Inferior parietal cortex (tissue), 1 donor: ENCODE data around the gene EMILIN1.

Experiments used
- DNase-seq: peaks from one replicate; pipeline ENCODE4 v3.0.0-alpha.2; 2016; ENCODE audit errors: extremely low spot score

The EMILIN1 gene

DNA sequence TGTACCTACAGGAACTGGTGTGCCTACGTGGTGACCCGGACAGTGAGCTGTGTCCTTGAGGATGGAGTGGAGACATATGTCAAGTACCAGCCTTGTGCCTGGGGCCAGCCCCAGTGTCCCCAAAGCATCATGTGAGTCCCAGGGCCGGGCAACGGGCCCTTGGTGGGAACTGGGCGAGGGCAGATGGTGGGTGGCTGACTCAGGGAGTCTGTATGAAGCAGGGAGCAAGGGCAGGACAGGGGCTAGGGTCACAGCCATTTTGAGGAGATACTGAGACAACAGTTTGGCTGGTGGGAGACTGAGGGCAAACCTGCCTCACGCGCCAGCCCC is 1.7 kb downstream of the EMILIN1 start:
- no peak for DNase-seq

DNA sequence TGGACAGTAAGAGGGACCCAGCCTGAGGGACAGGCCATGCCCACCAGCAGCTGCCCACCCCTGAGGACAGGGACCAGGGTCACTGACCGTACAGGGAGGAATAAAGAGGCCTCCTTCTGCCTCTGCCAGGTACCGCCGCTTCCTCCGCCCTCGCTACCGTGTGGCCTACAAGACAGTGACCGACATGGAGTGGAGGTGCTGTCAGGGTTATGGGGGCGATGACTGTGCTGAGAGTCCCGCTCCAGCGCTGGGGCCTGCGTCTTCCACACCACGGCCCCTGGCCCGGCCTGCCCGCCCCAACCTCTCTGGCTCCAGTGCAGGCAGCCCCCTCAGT is 2.2 kb downstream of the EMILIN1 start:
- no peak for DNase-seq

DNA sequence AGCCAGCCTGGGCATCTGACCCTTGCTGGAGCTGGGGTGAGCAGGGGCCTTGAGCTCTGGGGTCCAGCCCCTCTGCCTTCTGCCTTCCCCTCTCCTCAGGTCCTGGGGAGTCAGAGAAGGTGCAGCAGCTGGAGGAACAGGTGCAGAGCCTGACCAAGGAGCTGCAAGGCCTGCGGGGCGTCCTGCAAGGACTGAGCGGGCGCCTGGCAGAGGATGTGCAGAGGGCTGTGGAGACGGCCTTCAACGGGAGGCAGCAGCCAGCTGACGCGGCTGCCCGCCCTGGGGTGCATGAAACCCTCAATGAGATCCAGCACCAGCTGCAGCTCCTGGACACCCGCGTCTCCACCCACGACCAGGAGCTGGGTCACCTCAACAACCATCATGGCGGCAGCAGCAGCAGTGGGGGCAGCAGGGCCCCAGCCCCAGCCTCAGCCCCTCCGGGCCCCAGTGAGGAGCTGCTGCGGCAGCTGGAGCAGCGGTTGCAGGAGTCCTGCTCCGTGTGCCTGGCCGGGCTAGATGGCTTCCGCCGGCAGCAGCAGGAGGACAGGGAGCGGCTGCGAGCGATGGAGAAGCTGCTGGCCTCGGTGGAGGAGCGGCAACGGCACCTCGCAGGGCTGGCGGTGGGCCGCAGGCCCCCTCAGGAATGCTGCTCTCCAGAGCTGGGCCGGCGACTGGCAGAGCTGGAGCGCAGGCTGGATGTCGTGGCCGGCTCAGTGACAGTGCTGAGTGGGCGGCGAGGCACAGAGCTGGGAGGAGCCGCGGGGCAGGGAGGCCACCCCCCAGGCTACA is 3.8 kb downstream of the EMILIN1 start:
- DNase-seq: no peak

DNA sequence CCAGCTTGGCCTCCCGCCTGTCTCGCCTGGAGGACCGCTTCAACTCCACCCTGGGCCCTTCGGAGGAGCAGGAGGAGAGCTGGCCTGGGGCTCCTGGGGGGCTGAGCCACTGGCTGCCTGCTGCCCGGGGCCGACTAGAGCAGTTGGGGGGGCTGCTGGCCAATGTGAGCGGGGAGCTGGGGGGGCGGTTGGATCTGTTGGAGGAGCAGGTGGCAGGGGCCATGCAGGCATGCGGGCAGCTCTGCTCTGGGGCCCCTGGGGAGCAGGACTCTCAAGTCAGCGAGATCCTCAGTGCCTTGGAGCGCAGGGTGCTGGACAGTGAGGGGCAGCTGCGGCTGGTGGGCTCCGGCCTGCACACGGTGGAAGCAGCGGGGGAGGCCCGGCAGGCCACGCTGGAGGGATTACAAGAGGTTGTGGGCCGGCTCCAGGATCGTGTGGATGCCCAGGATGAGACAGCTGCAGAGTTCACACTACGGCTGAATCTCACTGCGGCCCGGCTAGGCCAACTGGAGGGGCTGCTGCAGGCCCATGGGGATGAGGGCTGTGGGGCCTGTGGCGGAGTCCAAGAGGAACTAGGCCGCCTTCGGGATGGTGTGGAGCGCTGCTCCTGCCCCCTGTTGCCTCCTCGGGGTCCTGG is 4.5 kb downstream of the EMILIN1 start:
- DNase-seq: no peak

DNA sequence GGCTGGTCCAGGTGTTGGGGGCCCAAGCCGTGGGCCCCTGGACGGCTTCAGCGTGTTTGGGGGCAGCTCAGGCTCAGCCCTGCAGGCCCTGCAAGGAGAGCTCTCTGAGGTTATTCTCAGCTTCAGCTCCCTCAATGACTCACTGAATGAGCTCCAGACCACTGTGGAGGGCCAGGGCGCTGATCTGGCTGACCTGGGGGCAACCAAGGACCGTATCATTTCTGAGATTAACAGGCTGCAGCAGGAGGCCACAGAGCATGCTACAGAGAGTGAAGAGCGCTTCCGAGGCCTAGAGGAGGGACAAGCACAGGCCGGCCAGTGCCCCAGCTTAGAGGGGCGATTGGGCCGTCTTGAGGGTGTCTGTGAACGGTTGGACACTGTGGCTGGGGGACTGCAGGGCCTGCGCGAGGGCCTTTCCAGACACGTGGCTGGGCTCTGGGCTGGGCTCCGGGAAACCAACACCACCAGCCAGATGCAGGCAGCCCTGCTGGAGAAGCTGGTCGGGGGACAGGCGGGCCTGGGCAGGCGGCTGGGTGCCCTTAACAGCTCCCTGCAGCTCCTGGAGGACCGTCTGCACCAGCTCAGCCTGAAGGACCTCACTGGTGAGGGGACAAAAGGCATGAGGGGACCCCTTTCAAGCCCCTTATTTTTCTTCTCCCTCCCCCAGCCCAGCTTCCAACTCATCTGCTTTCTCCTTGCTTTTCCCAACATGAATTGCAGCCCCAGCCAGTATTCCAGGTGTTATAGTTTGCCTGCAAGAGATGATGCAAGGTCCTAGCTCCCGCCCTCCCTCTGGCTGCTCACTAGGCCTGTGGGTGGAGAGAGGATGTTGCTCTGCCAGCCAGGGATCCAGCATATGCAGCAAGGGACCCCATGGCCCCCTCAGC is 5.2 kb downstream of the EMILIN1 start:
- no peak for DNase-seq

DNA sequence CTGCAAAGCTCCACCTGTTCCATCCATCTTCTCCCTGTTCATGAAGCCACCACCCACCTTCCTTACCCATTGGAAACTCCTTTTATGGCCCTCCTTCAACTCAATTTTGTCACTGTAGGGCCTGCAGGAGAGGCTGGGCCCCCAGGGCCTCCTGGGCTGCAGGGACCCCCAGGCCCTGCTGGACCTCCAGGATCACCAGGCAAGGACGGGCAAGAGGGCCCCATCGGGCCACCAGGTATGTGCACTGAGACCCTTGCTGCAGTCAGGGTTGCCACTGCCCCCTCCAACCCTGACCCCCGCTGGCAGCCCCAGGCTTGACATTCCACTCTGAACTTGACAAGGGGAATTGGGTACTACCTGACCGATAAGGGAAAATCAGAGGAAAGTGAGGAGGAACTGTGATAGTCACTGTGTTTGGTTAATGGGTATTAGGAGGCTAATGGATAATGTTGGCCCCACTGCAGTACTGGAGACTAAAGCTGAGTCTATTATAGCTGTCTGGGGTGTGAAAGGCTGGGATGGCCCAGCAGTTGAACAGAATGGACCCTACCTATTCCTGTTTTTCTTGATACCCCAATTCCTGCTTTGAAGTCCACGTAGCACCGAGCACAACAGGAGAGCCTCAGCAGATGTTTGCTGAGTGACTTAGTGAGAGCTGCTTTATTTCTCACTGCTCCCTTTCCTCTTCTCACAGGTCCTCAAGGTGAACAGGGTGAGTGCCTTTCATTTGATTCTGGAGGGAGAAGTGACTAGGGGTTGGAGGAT is 6.1 kb downstream of the EMILIN1 start:
- DNase-seq: no peak

DNA sequence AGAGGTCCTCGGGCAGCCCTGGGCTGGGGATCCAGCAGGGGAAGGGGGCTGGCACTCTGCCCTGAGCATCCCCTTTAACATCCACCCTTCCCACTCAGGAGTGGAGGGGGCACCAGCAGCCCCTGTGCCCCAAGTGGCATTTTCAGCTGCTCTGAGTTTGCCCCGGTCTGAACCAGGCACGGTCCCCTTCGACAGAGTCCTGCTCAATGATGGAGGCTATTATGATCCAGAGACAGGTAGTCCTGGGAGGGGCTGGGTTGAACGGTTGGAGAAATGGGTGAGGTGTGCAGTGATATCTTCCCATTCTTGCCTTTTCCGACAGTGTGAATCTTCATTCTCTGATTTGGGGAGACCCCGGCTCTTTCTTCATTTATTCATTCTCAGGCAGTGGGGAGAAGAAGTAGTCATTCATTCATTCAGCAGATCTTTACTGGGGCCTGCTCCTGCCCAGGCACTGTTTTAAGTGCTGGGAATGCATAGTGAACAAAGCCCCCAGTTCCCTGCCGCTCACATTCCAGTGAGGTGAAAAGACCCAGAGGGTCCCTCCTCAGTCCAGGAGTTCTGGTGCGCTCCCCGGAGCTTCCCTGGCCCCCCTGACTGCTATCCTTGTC is 6.8 kb downstream of the EMILIN1 start:
- DNase-seq: no peak

DNA sequence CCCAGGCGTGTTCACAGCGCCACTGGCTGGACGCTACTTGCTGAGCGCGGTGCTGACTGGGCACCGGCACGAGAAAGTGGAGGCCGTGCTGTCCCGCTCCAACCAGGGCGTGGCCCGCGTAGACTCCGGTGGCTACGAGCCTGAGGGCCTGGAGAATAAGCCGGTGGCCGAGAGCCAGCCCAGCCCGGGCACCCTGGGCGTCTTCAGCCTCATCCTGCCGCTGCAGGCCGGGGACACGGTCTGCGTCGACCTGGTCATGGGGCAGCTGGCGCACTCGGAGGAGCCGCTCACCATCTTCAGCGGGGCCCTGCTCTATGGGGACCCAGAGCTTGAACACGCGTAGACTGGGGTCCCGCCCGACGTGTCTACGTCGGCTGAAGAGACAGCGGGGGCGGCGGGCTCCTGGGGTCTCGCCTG is 7.3 kb downstream of the EMILIN1 start:
- DNase-seq: peak; percentile 55

DNA sequence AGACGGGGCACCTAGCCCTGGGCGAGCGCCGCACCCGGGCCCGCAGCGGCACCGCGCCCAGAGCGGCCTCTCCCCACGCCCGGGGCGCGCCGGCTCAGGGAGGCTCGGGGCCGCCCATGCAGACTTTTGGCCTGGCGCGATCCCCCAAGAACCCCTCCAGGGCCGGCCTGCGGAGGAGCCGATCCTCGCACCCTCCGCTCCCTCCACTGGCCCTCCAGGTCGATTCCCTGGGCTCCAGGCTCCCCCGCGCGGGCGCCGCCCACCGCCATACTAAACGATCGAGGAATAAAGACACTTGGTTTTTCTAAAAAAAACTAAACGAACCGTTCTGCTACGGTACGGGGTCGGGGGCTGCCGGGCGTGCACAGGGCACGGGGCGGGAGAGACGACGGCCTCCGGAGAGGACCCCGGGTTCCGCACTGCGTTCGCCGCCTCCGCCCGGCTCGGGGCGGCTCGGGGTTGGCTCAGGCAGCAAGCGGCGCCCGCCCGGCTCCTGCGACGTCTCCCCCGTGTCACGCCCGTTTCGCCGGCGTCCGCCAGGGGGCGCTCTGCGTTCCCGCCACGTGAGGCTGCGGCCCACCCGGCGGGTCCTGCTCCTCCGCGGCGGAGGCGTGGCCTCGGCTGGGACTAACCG is 7.8 kb downstream of the EMILIN1 start:
- DNase-seq: peak; percentile 94

DNA sequence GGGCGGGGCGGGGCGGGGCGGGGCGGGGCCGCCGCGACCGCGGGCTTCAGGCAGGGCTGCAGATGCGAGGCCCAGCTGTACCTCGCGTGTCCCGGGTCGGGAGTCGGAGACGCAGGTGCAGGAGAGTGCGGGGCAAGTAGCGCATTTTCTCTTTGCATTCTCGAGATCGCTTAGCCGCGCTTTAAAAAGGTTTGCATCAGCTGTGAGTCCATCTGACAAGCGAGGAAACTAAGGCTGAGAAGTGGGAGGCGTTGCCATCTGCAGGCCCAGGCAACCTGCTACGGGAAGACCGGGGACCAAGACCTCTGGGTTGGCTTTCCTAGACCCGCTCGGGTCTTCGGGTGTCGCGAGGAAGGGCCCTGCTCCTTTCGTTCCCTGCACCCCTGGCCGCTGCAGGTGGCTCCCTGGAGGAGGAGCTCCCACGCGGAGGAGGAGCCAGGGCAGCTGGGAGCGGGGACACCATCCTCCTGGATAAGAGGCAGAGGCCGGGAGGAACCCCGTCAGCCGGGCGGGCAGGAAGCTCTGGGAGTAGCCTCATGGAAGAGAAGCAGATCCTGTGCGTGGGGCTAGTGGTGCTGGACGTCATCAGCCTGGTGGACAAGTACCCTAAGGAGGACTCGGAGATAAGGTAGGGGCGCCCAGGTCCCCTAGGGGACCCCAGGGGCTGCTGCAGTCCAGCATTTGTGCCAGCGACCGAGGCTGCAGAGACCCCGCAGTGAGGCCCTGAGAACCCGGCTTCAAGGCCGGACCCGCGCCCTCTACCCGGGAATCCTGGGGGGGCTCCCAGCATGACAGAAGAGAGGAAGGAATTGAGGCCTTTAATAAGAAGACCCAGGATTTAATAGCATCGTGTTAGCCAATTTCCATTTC is 8.5 kb downstream of the EMILIN1 start, which contains the start of gene KHK:
KHK (plus strand) TSS at position 49 of the 870 bp plus-strand sequence; CDS start at position 537, 488 bp downstream.
- DNase-seq: no peak

DNA sequence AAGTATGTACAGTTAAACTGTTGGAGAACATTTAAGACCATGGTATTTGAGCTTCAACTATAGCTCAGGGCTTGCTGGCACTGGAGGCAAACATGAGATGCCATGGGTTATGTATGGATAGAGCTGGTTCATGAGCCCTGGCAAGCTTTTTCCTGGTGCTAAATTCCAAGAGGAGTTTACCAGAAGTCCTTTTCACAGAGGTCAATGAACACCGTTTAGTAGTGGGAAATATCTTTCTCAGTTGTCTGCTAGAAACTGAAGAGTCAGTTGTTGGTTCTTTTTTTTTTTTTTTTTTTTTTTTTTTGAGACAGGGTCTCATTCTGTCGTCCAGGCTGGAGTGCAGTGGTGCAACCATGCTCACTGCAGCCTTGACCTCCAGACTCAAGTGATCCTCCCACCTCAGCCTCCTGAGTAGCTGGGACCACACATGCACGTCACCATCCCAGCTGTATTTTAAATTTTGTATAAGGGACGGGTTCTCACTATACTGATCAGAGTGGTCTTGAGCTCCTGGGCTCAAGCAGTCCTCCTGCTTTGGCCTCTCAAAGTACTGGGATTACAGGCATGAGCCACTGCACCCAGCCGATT is 9.5 kb downstream of the EMILIN1 start:
- DNase-seq: no peak

DNA sequence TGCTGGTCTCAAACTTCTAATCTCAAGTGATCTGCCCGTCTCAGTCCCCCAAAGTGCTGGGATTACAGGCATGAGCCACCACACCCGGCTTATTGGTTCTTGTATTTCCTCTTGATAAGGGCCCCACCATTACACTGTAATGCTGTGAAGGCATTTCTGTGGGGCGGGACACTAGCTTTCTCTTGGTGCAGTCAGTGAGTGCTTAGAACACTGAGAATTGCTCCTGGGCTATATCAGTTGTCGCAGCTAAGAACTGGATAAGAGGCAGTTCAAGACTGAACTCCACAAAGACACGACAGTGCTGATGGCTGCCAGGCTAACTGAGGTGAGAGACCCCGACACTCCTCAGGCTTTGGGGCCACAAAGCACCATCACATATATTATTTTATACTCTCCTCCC is 10.2 kb downstream of the EMILIN1 start:
- DNase-seq: no peak

DNA sequence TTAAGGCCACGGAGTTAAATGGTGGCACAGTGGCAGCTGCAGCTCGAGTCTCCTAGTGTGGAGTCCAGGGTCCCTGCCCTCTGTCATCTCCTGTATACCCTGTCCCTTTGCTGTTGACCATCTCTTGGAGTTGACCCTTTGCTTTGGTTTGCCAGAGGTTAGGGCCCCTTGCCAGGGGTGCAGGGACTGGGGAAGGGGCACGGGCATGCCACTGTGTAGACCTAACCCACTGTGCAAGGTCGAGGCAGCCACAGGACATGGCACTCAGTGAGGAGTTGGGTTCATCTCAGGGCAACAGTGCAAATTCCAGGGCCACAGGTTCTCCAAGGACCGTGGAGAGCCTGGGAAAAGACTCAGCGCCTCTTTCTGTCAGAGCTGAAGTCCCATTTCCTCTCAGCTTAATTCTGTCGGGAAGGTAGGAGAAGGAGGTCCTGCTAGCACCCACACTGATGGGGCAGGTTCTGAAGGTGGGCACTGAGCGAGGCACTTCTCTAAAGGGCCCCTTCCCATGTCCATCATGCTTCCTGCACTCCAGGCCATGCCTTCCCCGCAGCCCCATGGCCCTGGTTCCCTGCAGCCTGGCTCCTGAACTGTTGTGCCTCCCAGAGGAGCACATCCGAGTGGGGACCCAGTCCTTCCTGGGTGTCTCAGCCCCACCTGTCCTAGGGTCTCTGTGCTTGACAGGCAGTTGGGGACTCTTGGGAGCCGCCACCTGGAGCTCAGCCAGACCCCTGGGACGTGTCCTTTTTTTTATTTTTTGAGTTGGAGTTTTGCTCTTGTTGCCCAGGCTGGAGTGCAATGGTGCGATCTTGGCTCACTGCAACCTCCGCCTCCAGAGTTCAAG is 10.9 kb downstream of the EMILIN1 start:
- DNase-seq: no peak

DNA sequence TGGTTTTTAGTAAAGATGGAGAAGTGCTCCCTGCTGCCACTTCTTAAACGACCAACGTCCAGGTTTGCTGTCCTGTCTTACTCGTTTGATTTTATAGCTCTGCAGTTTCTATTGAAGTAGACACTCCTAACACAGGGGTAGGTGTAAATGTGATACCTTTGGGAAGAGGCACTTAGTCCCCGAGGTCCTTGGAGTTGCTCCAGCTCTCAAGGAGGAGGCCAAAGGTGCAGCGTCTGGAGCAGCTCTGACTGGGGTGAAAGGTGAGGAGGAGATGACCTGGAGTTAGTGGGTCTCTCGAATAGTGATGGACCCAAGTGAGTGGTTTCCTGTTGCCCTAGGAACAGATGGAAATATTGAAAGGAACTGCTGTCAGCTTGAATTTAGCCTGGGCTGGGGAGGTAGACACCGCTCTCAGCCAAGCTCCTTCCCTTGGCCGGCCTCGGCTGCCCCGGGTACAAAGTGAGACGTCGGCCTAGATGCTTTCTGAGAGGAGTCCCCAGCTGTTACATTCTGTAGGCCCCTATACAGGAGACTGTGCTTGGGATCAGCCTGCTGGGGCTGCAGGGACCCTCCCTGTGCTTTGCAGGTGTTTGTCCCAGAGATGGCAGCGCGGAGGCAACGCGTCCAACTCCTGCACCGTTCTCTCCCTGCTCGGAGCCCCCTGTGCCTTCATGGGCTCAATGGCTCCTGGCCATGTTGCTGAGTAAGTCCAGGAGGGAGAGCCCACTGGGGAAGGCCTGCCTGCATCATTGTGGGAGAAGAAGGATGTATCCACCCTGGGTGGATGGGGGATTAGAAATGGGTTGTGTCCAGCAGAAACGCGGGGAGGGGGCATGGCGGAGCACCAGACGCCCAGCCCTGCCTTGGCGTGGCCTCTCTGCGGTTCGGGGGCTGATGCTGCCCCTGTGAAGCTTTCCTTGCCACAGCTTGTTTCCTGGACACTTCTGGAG is 13.6 kb downstream of the EMILIN1 start:
- no peak for DNase-seq

DNA sequence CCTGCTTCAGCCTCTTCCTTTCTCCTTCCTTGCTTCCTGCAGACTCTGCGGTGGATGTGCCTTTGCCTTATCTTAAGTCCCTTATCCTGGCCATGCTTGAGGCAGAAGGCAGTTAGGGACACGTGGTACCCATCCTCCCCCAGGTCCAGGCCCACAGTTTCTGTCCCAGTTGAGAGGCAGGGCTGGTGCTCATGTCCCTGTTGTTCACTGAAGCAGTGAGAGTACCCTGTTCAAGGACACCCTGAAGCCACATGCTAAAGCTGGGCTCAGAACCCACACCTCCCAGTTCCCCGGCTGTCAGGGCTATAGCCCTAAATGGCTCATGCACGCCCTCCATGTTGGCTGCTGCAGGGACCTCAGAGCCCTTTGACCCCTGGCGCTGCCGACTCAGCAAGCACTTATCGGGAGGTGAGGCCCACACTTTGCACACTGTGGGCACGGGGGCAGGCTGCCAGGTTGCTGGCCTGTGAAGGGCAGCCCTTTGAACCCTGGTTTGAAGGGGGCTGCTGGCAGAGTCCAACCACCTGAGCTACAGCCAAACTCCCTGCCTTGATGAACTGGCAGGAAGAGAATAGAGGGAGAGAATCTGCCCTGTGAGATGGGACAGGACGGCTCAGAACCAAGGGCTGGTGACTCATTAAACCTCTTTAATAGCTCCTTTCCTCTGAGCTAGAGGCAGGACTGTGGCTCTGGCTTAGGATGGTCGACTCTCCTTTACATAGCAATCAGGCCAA is 14.4 kb downstream of the EMILIN1 start:
- no peak for DNase-seq

DNA sequence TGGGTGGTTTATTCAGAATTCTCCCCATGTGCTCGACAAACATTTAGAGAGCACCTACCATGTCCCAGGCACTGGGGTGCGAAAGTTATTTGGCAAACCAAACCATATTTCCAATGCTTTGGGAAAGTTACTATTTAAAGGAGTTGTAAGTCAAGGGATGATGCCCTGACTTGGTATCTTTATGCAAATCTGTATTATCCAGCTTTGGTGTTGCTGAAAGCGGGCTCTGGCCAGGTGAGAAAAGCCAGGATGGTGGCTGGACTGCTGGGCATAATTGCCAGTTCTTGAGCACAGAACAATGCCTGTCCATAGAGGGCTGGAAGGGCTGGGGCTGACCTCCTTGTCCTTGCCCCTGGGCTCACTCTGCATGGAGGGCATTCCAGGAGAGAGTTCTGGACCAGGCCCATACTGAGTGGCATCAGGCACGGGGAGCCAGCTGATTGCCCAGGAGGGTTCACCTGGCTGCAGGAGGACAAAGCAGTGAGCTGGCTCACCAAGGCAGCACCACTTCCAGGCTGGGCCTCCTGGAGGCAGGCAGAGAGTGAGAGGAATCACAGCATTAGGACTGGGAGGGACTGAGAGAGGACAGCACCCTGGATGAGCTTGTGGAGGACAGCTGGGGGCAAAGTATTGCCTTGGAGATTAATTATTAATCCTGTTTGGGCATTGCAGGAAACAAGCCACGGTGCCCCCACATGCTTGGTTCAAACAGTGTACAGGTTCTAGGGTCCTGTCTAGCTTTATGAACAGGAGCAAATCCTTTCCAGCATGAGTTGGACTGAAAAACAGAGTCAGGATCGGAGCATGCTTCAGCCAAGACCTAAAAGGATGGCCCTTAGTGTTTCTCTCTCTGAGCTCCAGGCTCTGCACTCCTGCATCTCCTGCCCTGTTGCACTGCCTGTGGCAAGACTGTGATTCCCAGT is 15.3 kb downstream of the EMILIN1 start:
- no peak for DNase-seq
